ENCODE measurements around the gene CA14. TPM values are rescaled to one million over a fixed set of nuclear protein-coding genes. Genes with fewer than 3 reads are reported as not detected.

The CA14 gene
- total RNA-seq, 1 experiment from 2014 or later = not detected

DNA sequence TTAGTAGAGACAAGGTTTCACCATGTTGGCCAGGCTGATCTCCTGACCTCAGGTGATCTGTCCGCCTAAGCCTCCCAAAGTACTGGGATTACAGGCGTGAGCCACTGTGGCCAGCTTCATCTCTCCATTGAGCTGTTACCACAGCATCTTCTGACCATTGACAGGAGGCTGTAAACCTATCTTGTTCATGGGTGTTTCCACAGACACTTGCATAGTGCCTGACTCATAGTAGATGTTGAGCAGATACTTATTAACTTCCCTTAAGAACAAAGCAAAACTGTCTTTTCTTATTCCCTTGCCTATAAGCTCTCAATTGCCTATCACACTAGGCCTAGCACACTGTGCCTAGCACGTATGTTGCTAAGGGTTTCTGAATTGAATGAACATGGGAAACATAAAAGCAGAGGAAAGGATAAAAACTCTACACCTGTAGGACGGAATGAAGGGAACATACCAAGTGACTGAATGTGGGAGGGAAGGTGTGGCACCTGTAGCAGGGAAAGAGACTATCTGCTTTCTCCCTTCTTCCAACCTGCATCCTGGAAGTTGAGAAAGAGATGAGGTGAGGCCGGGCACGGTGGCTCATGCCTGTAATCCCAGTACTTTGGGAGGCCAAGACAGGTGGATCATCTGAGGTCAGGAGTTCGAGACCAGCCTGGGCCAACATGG lies 13.9 kb downstream of the CA14 start:
- BruUV-seq (replicated peaks) = no TSS peak
- ChIA-PET CTCF (no interaction called here), POLR2A (no interaction called here)
- Histone ChIP-seq H3K27ac (ENCODE audit: low read length) (no peak overlapping the region), H3K4me3 (ENCODE audit: low read depth in 2 of 2, low read length in 2 of 2) (no peak overlapping the region), H3K4me1 (ENCODE audit: control insufficient read depth, insufficient read depth, low read length) (peaks cover 5% of the 10 kb centered on the region), H3K36me3 (ENCODE audit: control insufficient read depth, insufficient read depth, low read length) (peaks cover 11% of the 10 kb centered on the region; the same call in 1 of the 2 replicates), H3K27me3 (ENCODE audit: control insufficient read depth, insufficient read depth, low read length) (no peaks in the 10 kb centered on the region), H3K9me3 (ENCODE audit: control insufficient read depth, insufficient read depth, low read depth, low read length) (no peaks in the 10 kb centered on the region)
- TF ChIP-seq, protein P1, sequence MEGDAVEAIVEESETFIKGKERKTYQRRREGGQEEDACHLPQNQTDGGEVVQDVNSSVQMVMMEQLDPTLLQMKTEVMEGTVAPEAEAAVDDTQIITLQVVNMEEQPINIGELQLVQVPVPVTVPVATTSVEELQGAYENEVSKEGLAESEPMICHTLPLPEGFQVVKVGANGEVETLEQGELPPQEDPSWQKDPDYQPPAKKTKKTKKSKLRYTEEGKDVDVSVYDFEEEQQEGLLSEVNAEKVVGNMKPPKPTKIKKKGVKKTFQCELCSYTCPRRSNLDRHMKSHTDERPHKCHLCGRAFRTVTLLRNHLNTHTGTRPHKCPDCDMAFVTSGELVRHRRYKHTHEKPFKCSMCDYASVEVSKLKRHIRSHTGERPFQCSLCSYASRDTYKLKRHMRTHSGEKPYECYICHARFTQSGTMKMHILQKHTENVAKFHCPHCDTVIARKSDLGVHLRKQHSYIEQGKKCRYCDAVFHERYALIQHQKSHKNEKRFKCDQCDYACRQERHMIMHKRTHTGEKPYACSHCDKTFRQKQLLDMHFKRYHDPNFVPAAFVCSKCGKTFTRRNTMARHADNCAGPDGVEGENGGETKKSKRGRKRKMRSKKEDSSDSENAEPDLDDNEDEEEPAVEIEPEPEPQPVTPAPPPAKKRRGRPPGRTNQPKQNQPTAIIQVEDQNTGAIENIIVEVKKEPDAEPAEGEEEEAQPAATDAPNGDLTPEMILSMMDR (IDR thresholded peaks at IDR 0.05) = no peak
- no peak for TF ChIP-seq POLR2AphosphoS5 (IDR thresholded peaks at IDR 0.05; ENCODE audit: low read depth, low read length)
- TF ChIP-seq SIN3A (IDR thresholded peaks at IDR 0.05; ENCODE audit: borderline replicate concordance, insufficient read depth, low read depth, low read length) = no peak
- no peak for ATAC-seq
- in situ Hi-C loops (cut with HindIII; ENCODE audit: low pct_unique_long_range_greater_than_20kb, low sequenced_read_pairs) (no loop called here), intact Hi-C loops (cut with micrococcal nuclease; ENCODE audit: unreplicated experiment) (no loop called here)
- no peak for DNase-seq (ENCODE audit: low read depth, low spot score)

DNA sequence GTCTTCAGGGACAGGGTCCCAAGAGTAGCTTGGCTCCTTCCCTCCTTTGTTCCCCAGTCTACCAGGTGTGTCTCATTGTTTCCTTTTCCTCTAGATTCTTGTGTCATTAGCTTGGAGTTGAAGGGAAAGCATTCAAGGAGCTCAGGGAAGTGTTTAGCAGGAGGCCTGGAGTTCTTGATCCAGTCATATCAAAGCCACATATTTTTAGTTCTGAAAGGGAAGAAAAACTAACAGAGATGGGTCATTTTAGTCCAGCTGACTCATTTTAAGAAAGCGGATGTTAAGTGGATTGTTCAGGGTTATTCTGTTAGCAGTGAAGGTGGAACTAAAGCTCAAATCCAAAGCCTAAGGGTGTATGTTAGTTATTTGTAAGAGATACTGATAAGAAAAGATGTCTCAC lies 15.7 kb downstream of the CA14 start:
- Histone ChIP-seq H3K27ac (ENCODE audit: low read length) (no peak overlapping the region), H3K9me3 (ENCODE audit: control insufficient read depth, insufficient read depth, low read depth, low read length) (no peaks in the 10 kb centered on the region), H3K27me3 (ENCODE audit: control insufficient read depth, insufficient read depth, low read length) (no peaks in the 10 kb centered on the region), H3K4me3 (ENCODE audit: low read depth in 2 of 2, low read length in 2 of 2) (no peak overlapping the region), H3K4me1 (ENCODE audit: control insufficient read depth, insufficient read depth, low read length) (no peaks in the 10 kb centered on the region), H3K36me3 (ENCODE audit: control insufficient read depth, insufficient read depth, low read length) (peaks cover 4% of the 10 kb centered on the region; the same call in 1 of the 2 replicates)
- intact Hi-C loops (cut with micrococcal nuclease; ENCODE audit: unreplicated experiment) = no loop called here
- no peak for DNase-seq (ENCODE audit: low read depth, low spot score)
- BruUV-seq (replicated peaks) = no TSS peak
- no peak for ATAC-seq
- CTCF ChIA-PET = interaction anchor here (0.6 to 1.0 kb wide), 2 partner anchors 8 to 22 kb away, joined by 3 to 4 read pairs; no protein-coding TSS in a partner anchor
- in situ Hi-C loops (cut with HindIII; ENCODE audit: low pct_unique_long_range_greater_than_20kb, low sequenced_read_pairs) = no loop called here
- POLR2A ChIA-PET = interaction anchor here (0.6 kb wide), 1 partner anchor 8 kb away, joined by 4 read pairs; no protein-coding TSS in a partner anchor
- TF ChIP-seq TCF7L2 (IDR thresholded peaks at IDR 0.05; ENCODE audit: low read depth, low read length) (no peak), SIN3A (IDR thresholded peaks at IDR 0.05; ENCODE audit: borderline replicate concordance, insufficient read depth, low read depth, low read length) (no peak), POLR2AphosphoS5 (IDR thresholded peaks at IDR 0.05; ENCODE audit: low read depth, low read length) (no peak)
- TF ChIP-seq, protein P2, sequence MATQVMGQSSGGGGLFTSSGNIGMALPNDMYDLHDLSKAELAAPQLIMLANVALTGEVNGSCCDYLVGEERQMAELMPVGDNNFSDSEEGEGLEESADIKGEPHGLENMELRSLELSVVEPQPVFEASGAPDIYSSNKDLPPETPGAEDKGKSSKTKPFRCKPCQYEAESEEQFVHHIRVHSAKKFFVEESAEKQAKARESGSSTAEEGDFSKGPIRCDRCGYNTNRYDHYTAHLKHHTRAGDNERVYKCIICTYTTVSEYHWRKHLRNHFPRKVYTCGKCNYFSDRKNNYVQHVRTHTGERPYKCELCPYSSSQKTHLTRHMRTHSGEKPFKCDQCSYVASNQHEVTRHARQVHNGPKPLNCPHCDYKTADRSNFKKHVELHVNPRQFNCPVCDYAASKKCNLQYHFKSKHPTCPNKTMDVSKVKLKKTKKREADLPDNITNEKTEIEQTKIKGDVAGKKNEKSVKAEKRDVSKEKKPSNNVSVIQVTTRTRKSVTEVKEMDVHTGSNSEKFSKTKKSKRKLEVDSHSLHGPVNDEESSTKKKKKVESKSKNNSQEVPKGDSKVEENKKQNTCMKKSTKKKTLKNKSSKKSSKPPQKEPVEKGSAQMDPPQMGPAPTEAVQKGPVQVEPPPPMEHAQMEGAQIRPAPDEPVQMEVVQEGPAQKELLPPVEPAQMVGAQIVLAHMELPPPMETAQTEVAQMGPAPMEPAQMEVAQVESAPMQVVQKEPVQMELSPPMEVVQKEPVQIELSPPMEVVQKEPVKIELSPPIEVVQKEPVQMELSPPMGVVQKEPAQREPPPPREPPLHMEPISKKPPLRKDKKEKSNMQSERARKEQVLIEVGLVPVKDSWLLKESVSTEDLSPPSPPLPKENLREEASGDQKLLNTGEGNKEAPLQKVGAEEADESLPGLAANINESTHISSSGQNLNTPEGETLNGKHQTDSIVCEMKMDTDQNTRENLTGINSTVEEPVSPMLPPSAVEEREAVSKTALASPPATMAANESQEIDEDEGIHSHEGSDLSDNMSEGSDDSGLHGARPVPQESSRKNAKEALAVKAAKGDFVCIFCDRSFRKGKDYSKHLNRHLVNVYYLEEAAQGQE (IDR thresholded peaks at IDR 0.05; ENCODE audit: insufficient read depth in 1 of 2, low read depth in 2 of 2, low read length in 1 of 2) = no peak
- TF ChIP-seq, protein P1 (IDR thresholded peaks at IDR 0.05) = no peak

All from Panc1 (cell line).